Endothelial cell of umbilical vein (primary cell): Measurements from ENCODE around the gene TDP1. TPM values are rescaled to one million over a fixed set of nuclear protein-coding genes. Genes with fewer than 3 reads are reported as not detected.

Experiments used
- BruUV-seq: library from RNA; stranded (reverse); fragments of 400-500 nt; replicated peaks from 2 replicates; lab custom pipeline; 2021; lab: Mats Ljungman, UMichigan
- CTCF ChIA-PET: fragments of 300-600, 350-600 bp; sonication (Branson Sonifier 250); formaldehyde crosslinking; loops from one replicate; lab custom pipeline; 2021; ENCODE audit warnings: antibody characterized with exemption, inconsistent platforms; lab: Charles Lee
- POLR2A ChIA-PET: fragments of 300-600, 350-600 bp; sonication (Branson Sonifier 250); formaldehyde crosslinking; loops from one replicate; lab custom pipeline; 2021; ENCODE audit warnings: antibody characterized with exemption, inconsistent platforms; lab: Charles Lee
- DNase-seq: peaks from one replicate; pipeline ENCODE4 v3.0.0-alpha.2; 2011; ENCODE audit warnings: low read depth, low spot score
- FAIRE-seq: peaks from 2 replicates; lab custom pipeline; 2011; peaks lifted over from hg19 to GRCh38; lab: Jason Lieb, UNC
- H2AFZ ChIP-seq: 2 replicates; pipeline ENCODE4 v1.6.0; 2012; ENCODE audit warnings: low read depth, low read length, control low read depth, inconsistent platforms
- H3K27ac ChIP-seq: 2 replicates; pipeline ENCODE4 v1.5.1; 2011; ENCODE audit warnings: low read depth, mild to moderate bottlenecking, control low read depth, low read length, moderate library complexity; ENCODE audit not compliant: insufficient read depth
- H3K27me3 ChIP-seq, 2 experiments: 2 replicates each; pipeline versions ENCODE4 v1.6.0 to v1.6.1; 2011; ENCODE audit warnings: low read length in 2 of 2, mixed read lengths in 1 of 2; ENCODE audit not compliant: control insufficient read depth in 2 of 2, insufficient read depth in 2 of 2
- H3K36me3 ChIP-seq, 2 experiments: 2 replicates in 1 of 2; 3 replicates in 1 of 2; pipeline ENCODE4 v1.5.1; 2011; ENCODE audit warnings: low read length in 2 of 2, mild to moderate bottlenecking in 1 of 2, moderate library complexity in 1 of 2; ENCODE audit not compliant: control insufficient read depth in 2 of 2, insufficient read depth in 2 of 2; ENCODE audit errors: extremely low read depth in 1 of 2
- H3K4me1 ChIP-seq: 3 replicates; pipeline ENCODE4 v1.5.1; 2011; ENCODE audit warnings: mild to moderate bottlenecking, low read length; ENCODE audit not compliant: control insufficient read depth, insufficient read depth; ENCODE audit errors: extremely low read depth
- H3K4me2 ChIP-seq: 2 replicates; pipeline ENCODE4 v1.6.1; 2011; ENCODE audit warnings: low read length, control low read depth, mixed read lengths; ENCODE audit not compliant: insufficient read depth
- H3K4me3 ChIP-seq, 3 experiments: fragments of 200-600 bp in 1 of 3; sonication (generic), shearing (Covaris generic) in 1 of 3; replicated peaks in 1 of 3; 2 replicates each; pipeline ENCODE4 v1.5.1; 2011 to 2016; ENCODE audit warnings: control low read depth in 3 of 3, low read length in 3 of 3, mild to moderate bottlenecking in 2 of 3, inconsistent platforms in 1 of 3, low read depth in 1 of 3, moderate library complexity in 1 of 3; ENCODE audit not compliant: insufficient read depth in 1 of 3
- H3K79me2 ChIP-seq: 2 replicates; pipeline ENCODE4 v1.6.0; 2012; ENCODE audit warnings: low read length, inconsistent platforms; ENCODE audit not compliant: control insufficient read depth, insufficient read depth
- H3K9ac ChIP-seq: replicated peaks from 2 replicates; pipeline ENCODE3; 2011; ENCODE audit warnings: low read length, control low read depth; ENCODE audit not compliant: insufficient read depth; ENCODE audit errors: extremely low read depth
- H3K9me1 ChIP-seq: replicated peaks from 3 replicates; pipeline ENCODE4 v1.6.0; 2011; ENCODE audit warnings: mild to moderate bottlenecking, low read length; ENCODE audit not compliant: control insufficient read depth, insufficient read depth; ENCODE audit errors: extremely low read depth
- H3K9me3 ChIP-seq: replicated peaks from 2 replicates; pipeline ENCODE4 v1.5.1; 2012; ENCODE audit warnings: low read length, inconsistent platforms; ENCODE audit not compliant: control insufficient read depth, insufficient read depth
- H4K20me1 ChIP-seq: replicated peaks from 2 replicates; pipeline ENCODE3; 2011; ENCODE audit warnings: mild to moderate bottlenecking, low read length; ENCODE audit not compliant: control insufficient read depth, insufficient read depth; ENCODE audit errors: extremely low read depth
- FOS ChIP-seq: IDR thresholded peaks from 2 replicates; pipeline ENCODE4 v1.6.1; 2011; ENCODE audit warnings: mild to moderate bottlenecking, low read length, moderate library complexity, borderline replicate concordance; ENCODE audit not compliant: insufficient read depth
- JUN ChIP-seq: IDR thresholded peaks from 2 replicates; pipeline ENCODE4 v1.6.1; 2011; ENCODE audit warnings: borderline replicate concordance, low read depth; ENCODE audit not compliant: insufficient read length, insufficient read depth
- POLR2A ChIP-seq: IDR thresholded peaks from 2 replicates; pipeline ENCODE4 v1.6.1; 2012; ENCODE audit warnings: low read depth, mild to moderate bottlenecking, control low read depth, low read length
- dilution Hi-C: fragments of 300-500 bp; cut with MboI; formaldehyde crosslinking; loops from one replicate; pipeline ENCODE4 v1.15.0; 2019; ENCODE audit warnings: low sequenced_read_pairs; ENCODE audit not compliant: extremely low pct_ligation_motif_present
- intact Hi-C: fragments of 100-400 bp; cut with micrococcal nuclease; formaldehyde crosslinking; loops from one replicate; pipeline ENCODE4 v1.10.0; 2022
- polyA plus RNA-seq, 4 experiments: library from polyadenylated mRNA; depleted of rRNA in 3 of 4; stranded (reverse) in 3 of 4; unstranded in 1 of 4; fragments of >200 nt; gene quantifications; 2 replicates each; pipeline versions ENCODE4 v1.2.1 to v1.2.3, GENCODE V29; 2011 to 2012; ENCODE audit warnings: missing spikeins in 1 of 4
- total RNA-seq: library from RNA; stranded (reverse); gene quantifications from 2 replicates; pipeline ENCODE4 v1.2.3, GENCODE V29; 2021

TDP1 gene
- total and polyA plus RNA-seq, 2 donors (not counting 3 experiments of a cell fraction or from before 2014, with no cell fraction given) = 14.1 to 30.5 TPM

DNA sequence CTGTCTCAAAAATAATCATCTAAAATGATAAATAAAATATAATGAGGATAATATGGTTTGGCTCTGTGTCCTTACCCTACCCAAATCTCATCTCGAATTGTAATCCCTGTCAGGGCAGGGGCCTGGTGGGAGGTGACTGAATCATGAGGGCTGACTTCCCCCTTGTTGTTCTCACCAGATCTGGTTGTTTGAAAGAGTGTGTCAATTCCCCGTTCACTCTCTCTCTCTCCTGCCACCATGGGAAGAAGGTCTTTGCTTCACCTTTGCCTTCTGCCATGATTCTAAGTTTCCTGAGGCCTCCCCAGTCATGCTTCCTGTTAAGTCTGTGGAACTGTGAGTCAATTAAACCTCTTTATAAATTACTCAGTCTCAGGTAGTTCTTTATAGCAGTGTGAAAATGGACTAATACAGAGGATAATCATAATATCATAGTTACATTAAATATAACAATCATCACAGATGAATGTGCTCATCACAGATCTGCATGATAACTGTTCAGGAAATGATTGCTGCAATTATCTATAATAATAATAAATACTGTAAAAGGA, 13.8 kb upstream of the TDP1 start:
- TF ChIP-seq FOS = peak; percentile 21
- no peak for TF ChIP-seq POLR2A
- Histone ChIP-seq H3K9me1 (no peaks in the 10 kb centered on the region), H3K9ac (no peak overlapping the region), H3K9me3 (no peaks in the 10 kb centered on the region), H3K36me3 (no peaks in the 10 kb centered on the region), H3K79me2 (no peaks in the 10 kb centered on the region), H2AFZ (peak overlapping the region; percentile 44), H3K4me2 (no peak overlapping the region), H3K27ac (peak overlapping the region; percentile 9), H4K20me1 (no peaks in the 10 kb centered on the region), H3K27me3 (no peaks in the 10 kb centered on the region), H3K4me1 (peaks cover 4% of the 10 kb centered on the region), H3K4me3 (no peak overlapping the region)
- DNase-seq (no peak), FAIRE-seq (no peak)
- BruUV-seq = no TSS peak
- CTCF ChIA-PET = interaction anchor here (1.5 kb wide), 1 partner anchor 915 kb away, joined by 4 read pairs; no protein-coding TSS in a partner anchor
- dilution Hi-C loops = no loop called here
- intact Hi-C loops = no loop called here
- POLR2A ChIA-PET = no interaction called here

DNA sequence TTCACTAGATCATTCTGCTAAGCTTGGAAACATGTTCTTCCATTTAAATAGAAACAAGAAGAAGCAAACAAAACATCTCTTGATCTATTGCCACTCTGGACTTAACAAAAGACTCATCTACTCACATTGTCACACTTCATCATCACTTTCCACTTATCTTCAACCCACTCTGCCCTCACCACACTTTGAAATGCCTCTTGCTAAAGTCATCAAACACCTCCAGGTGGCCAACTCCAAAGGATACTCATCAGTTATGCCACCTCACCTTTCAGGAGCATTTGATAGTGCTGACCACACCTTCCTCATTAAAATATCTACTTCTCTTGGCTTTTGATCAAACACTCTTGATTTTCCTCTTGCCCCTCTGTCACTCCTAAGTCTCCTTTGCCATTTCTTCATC, 8.4 kb upstream of the TDP1 start:
- no TSS peak for BruUV-seq
- CTCF ChIA-PET = interaction anchor here (1.4 to 2.7 kb wide), 4 partner anchors 8 to 26 kb away, joined by 3 to 12 read pairs (median 4); no protein-coding TSS in a partner anchor
- FAIRE-seq = no peak

More for the DNA sequence above, 8.4 kb upstream of the TDP1 start:
- Histone ChIP-seq H3K4me2 (no peak overlapping the region), H3K27ac (no peak overlapping the region), H3K9me3 (no peaks in the 10 kb centered on the region), H3K4me1 (no peaks in the 10 kb centered on the region), H3K9me1 (no peaks in the 10 kb centered on the region), H3K36me3 (no peaks in the 10 kb centered on the region), H2AFZ (no peak overlapping the region), H3K27me3 (no peaks in the 10 kb centered on the region), H3K4me3 (no peak overlapping the region), H4K20me1 (no peaks in the 10 kb centered on the region), H3K9ac (no peak overlapping the region), H3K79me2 (no peaks in the 10 kb centered on the region)
- DNase-seq = no peak
- TF ChIP-seq FOS (no peak), JUN (no peak), POLR2A (no peak)
- POLR2A ChIA-PET = no interaction called here
- intact Hi-C loops = no loop called here
- dilution Hi-C loops = no loop called here
